Sigmoid colon (tissue), 4 donors: ENCODE measurements around the gene COMMD6.

Experiments used
- EP300 ChIP-seq, 4 donors: sonication (generic); formaldehyde crosslinking; IDR thresholded peaks; one replicate each; pipeline ENCODE4 v1.6.1; 2017; ENCODE audit warnings: antibody characterized with exemption in 4 of 4
- POLR2A ChIP-seq, 2 donors: fragments of 450-650 bp; IDR thresholded peaks; one replicate each; pipeline ENCODE4 v1.6.1; 2016; ENCODE audit warnings: antibody characterized with exemption in 2 of 2, mild to moderate bottlenecking in 2 of 2, moderate library complexity in 2 of 2
- POLR2AphosphoS5 ChIP-seq, 4 donors: sonication (generic); formaldehyde crosslinking; IDR thresholded peaks; one replicate each; pipeline ENCODE4 v1.6.1; 2017; ENCODE audit warnings: antibody characterized with exemption in 4 of 4
- TF ChIP-seq, protein P1 (sequence below), 4 experiments: fragments of 450-650 bp in 3 of 4; fragments of 200-600 bp in 1 of 4; IDR thresholded peaks; one replicate each; pipeline ENCODE4 v1.5.1; 2016 to 2019; ENCODE audit warnings: antibody characterized with exemption in 4 of 4, mild to moderate bottlenecking in 3 of 4, moderate library complexity in 2 of 4

GRCh38 chr13:75479102-75479740 is 58.4 kb downstream of the COMMD6 start:
- TF ChIP-seq, protein P1, sequence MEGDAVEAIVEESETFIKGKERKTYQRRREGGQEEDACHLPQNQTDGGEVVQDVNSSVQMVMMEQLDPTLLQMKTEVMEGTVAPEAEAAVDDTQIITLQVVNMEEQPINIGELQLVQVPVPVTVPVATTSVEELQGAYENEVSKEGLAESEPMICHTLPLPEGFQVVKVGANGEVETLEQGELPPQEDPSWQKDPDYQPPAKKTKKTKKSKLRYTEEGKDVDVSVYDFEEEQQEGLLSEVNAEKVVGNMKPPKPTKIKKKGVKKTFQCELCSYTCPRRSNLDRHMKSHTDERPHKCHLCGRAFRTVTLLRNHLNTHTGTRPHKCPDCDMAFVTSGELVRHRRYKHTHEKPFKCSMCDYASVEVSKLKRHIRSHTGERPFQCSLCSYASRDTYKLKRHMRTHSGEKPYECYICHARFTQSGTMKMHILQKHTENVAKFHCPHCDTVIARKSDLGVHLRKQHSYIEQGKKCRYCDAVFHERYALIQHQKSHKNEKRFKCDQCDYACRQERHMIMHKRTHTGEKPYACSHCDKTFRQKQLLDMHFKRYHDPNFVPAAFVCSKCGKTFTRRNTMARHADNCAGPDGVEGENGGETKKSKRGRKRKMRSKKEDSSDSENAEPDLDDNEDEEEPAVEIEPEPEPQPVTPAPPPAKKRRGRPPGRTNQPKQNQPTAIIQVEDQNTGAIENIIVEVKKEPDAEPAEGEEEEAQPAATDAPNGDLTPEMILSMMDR (IDR thresholded peaks at IDR 0.05) = no peak
- TF ChIP-seq POLR2AphosphoS5 (IDR thresholded peaks at IDR 0.05) = no peak
- TF ChIP-seq POLR2A (IDR thresholded peaks at IDR 0.05) = no peak
- no peak for TF ChIP-seq EP300 (IDR thresholded peaks at IDR 0.05)
